ENCODE data around the gene ITFG2. TPM values are rescaled to one million over a fixed set of nuclear protein-coding genes. Genes with fewer than 3 reads are reported as not detected.

ITFG2 gene
- total RNA-seq, 1 donor from 2014 or later: 20.1 TPM

- DNase-seq (ENCODE audit: extremely low read depth, low read depth, low spot score): no peak
Observed at GRCh38 chr12:2794736-2795289, 17.7 kb upstream of the ITFG2 start, which contains the start of gene FKBP4. Gene FKBP4, plus strand, starts transcription at chr12:2794970. Its CDS starts 170 bp downstream, at chr12:2795140.

DNA sequence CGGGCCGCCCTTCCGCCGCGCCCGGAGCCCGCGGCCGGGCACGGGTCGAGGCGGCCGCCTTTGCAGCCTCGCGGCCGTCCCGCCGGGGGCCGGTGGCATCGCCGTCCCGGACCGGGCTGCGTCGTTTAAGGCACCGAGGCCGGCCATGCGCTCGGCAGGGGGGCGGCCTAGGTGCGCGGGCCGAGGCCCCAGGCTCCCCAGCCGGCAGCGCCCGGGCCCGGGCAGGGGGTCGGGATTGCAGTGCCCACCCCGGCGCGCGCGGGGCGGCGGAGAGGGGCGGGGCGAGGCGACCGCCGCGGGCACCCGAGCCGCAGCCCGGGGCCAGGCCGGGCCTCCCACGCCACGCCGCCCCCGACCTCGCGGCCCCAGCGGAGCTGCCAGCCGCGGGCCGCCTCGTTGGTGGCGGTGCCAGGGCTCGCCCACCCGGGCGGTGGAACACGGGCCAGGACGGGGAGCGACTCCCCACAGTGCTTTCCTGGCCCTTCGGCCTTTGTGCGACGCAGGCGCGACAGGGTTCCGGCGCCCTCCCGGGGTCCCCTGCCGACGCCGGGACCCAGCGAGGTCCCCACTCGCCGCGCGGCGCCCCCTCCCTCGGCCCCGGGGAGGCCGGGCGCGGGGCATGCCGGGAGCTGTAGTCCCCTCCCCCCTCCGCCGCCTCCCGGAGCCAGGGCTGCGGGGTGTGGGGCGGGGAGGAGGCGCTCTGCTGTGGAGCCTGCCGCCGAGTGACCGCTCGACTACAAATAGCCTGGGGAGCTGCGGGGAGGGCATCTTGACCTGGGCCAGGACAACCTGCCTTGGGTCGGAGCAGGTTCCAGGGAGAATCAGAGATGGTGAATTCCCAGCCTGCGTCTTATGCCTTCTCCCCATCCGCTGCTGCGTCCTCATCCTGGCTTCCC is 16.9 kb upstream of the ITFG2 start:
- DNase-seq (ENCODE audit: extremely low read depth, low read depth, low spot score): no peak

- DNase-seq (ENCODE audit: extremely low read depth, low read depth, low spot score): no peak
Observed at GRCh38 chr12:2796187-2796666, 16.2 kb upstream of the ITFG2 start.

GRCh38 chr12:2797721-2798418 is 14.6 kb upstream of the ITFG2 start:
- DNase-seq (ENCODE audit: extremely low read depth, low read depth, low spot score): no peak

GRCh38 chr12:2800046-2800570 is 12.4 kb upstream of the ITFG2 start:
- no peak for DNase-seq (ENCODE audit: extremely low read depth, low read depth, low spot score)

DNA sequence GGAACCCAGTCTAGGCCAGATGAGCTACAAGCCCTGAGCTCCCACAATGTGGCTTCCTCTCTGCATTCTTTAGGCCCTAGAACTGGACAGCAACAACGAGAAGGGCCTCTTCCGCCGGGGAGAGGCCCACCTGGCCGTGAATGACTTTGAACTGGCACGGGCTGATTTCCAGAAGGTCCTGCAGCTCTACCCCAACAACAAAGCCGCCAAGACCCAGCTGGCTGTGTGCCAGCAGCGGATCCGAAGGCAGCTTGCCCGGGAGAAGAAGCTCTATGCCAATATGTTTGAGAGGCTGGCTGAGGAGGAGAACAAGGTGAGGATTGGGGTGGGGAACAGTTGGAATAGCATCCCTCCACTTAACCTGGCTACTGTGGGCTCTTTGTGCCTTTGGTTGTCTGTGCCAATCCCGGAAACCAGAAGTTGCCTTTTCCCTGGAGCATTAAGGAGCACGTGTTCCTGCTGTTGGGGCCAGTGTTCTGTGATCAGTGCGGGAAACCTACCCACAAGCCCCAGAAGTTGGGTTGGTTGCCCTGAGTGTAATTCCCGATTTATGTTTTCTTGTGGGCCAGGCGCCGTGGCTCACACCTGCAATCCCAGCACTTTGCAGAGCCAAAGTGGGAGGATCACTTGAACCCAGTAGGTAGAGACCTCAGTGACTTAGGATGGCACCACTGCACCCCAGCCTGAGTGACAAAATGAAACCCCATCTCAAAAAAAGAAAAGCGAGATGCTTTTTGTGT is 11.3 kb upstream of the ITFG2 start:
- DNase-seq (ENCODE audit: extremely low read depth, low read depth, low spot score): no peak

GRCh38 chr12:2803635-2804392 is 8.7 kb upstream of the ITFG2 start:
- no peak for DNase-seq (ENCODE audit: extremely low read depth, low read depth, low spot score)

DNA sequence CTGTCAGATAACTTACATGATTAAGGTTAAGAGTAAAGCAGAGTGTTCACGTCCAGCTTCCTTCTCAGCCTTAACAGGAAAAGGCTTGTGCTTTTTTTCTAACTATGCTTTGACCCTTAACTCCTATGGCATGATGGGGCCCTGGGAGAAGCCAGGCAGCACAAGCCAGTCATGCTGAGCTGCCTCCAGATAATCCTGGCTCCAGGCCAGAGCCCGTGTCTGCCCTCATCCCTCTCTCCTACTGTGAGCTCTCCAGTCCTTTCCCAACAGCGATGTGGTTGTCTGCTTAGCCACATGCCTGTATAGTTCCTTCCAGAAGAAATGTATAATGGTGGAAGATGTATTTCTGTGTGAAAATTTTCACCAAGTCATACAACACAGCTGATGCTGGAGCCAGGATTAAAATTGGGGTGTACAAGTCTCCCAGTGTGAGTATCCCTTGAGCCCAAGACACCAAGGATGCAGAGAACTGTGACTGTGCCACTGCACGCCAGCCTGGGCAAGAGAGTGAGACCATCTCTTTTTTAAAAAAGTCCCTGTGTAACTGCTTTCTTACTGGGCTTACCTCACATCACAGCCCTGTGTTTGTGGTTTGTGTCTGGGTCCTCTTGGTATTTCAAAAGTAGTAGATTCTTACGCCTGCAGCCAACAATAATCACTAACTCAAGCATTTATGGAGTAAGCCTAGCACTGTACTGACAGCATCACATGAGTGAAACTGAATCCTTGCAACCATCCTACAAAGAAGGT is 7.9 kb upstream of the ITFG2 start:
- DNase-seq (ENCODE audit: extremely low read depth, low read depth, low spot score): no peak

DNA sequence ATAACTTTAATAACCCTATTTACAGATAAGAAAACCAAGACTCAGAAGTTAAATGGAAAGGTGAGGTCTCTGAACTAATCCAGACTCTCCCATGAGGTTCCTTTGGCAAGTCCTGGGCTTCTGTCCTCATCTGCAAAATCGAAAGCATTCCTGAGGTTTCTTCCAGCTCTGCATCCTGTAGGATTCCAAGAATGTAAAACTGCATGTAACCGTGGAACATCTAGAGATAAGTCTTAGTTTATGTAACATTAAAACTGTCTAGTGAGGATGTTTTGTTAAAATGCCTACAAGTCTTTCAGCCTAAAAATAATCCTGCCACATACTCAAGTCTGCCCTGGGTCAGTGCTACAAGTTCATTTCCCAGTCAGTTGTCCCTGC is 7.3 kb upstream of the ITFG2 start:
- no peak for DNase-seq (ENCODE audit: extremely low read depth, low read depth, low spot score)

- DNase-seq (ENCODE audit: extremely low read depth, low read depth, low spot score): no peak
Observed at GRCh38 chr12:2806700-2807099, 5.8 kb upstream of the ITFG2 start.

- no peak for DNase-seq (ENCODE audit: extremely low read depth, low read depth, low spot score)
Observed at GRCh38 chr12:2811801-2812200, 667 bp upstream of the ITFG2 start.

DNA sequence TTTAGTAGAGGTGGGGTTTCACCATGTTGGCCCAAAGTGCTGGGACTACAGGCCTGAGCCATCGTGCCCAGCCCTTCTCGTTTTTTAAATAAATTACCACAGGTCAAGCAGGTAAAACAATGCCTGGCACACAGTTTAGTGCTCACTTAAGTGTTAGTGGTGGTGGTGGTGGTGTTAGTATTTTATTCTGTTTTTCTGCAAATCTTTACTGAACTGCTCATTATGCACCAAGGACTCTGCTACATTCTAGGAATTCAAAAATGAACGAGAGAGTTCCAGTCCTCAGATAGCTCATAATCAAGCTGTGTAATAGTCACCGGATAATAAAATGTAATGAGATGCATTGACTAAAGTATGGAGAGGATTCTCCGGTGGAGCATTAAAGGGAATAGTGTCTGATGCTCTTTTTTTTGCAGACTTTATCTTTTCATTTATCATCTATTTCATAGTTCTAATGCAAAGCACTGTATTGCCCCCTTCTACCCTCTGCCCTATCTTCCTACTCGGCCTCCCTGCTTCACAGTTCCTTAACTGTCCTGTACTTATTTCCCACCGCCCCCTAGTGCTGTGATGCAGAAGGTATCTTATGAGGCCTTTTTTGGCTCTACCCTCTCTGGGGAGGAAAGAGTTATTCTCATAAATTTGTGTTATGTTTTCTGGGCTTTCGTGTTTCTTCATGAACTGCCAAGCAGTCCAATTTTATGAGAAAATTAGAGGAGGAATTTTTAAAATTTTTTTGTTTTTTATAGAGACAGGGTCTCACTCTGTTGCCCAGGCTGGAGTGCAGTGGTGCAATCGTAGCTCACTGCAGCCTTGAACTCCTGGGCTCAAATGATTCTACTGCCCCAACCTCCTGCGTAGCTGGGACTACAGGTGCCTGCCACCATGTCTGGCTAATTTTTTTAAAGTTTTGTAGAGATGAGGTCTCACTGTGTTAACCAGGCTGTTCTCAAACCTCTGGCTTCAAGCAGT is 1.0 kb downstream of the ITFG2 start:
- DNase-seq (ENCODE audit: extremely low read depth, low read depth, low spot score): peak; percentile 42

DNA sequence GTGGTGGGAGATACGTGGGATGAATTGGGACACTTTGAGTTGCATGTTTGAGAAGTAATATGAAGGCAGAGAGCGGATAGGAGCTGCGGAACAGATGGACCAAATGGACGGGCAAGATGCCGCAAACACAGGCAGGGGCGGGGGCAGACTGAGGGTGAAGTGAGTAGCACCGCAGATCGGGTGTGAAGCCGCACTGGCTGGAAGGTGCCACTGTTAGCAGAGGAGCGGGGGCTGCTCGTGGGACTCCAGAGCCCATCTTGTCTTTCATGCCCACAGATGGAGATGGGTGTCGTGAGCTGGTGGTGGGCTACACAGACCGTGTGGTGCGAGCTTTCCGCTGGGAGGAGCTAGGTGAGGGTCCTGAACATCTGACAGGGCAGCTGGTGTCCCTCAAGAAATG is 7.3 kb downstream of the ITFG2 start:
- no peak for DNase-seq (ENCODE audit: extremely low read depth, low read depth, low spot score)

- DNase-seq (ENCODE audit: extremely low read depth, low read depth, low spot score): no peak
Observed at GRCh38 chr12:2820432-2820831, 8.0 kb downstream of the ITFG2 start.

DNA sequence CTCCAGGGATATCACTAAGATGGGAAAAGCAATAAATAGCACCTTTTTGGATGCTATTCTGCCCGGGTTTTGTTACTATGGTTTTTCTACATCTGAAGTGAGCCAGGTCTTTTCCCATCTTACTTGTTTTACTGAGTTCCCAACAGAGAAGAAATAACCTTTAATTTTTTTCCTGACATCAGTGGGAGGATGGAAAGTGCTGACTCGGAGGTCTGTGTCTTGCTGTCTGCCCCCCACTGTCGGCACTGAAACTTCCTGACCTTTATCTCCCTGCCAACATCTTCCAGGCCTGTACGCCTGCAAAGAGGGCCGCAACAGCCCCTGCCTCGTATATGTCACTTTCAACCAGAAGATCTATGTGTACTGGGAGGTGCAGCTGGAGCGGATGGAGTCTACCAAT is 11.0 kb downstream of the ITFG2 start:
- no peak for DNase-seq (ENCODE audit: extremely low read depth, low read depth, low spot score)

DNA sequence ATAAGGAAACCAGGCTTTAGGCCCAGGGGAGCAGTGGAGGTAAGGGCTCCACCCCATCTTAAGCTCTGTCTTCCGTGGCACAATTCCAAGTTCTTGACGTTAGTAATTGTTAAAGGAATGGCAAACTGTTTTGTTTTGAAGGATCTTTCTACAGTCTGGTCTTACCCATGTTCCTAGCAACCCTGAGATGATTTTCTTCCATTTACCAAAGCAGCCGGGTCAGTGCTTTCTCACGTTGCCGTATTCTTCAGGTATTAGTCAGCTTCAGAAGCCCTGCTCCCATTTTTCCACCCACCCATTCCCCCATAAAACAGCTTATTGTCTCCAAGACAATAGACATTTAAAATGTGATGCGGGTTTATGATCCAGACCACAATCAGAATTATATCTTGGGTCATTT is 12.1 kb downstream of the ITFG2 start:
- DNase-seq (ENCODE audit: extremely low read depth, low read depth, low spot score): no peak

DNA sequence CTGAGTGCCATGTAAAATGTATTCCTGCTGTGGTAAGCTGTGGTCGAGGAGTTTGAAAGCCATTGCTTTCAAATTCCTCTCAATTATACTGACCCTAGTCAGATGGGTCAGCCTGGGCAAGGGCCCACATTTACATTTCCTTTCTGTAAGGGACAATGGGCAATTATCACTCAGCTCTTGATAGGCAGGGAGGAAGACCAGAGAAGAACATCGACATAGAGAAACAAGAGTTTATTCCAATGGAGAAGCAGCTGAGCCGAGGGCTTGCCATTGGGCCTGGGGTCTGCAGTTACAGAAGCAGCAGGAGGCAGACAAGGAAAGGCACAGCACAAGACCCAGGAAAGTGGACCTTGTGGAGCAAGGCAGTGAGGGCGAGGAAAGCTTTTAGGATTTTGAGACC is 12.7 kb downstream of the ITFG2 start:
- DNase-seq (ENCODE audit: extremely low read depth, low read depth, low spot score): no peak

GRCh38 chr12:2826036-2826435 is 13.6 kb downstream of the ITFG2 start:
- no peak for DNase-seq (ENCODE audit: extremely low read depth, low read depth, low spot score)

Measured in glomerular endothelial cell (primary cell).